ENCODE measurements around the gene SSTR5.

DNA sequence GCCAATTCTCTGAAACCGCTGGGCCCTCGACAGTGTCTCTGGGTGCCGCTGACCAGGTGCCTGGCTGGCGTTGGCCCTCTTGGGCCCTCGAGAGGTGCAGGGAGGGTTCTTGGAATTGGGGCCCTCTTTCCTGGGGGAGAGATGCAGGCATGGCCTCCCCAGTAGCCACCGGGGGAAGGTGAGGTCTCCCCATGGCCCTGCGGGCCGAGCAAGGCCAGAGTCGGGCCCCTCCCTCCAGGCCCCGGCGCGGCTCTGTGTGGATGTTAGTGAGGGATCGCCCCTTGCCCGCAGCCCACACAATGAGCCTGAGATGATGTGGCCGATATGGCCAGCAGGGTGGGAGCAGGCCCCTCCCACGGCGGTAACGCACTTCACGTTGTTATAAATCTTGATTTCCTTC lies 46.6 kb downstream of the SSTR5 start:
- TF ChIP-seq, protein P1, sequence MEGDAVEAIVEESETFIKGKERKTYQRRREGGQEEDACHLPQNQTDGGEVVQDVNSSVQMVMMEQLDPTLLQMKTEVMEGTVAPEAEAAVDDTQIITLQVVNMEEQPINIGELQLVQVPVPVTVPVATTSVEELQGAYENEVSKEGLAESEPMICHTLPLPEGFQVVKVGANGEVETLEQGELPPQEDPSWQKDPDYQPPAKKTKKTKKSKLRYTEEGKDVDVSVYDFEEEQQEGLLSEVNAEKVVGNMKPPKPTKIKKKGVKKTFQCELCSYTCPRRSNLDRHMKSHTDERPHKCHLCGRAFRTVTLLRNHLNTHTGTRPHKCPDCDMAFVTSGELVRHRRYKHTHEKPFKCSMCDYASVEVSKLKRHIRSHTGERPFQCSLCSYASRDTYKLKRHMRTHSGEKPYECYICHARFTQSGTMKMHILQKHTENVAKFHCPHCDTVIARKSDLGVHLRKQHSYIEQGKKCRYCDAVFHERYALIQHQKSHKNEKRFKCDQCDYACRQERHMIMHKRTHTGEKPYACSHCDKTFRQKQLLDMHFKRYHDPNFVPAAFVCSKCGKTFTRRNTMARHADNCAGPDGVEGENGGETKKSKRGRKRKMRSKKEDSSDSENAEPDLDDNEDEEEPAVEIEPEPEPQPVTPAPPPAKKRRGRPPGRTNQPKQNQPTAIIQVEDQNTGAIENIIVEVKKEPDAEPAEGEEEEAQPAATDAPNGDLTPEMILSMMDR (IDR thresholded peaks at IDR 0.05): no peak
- TF ChIP-seq POLR2AphosphoS5 (IDR thresholded peaks at IDR 0.05): no peak
- no peak for TF ChIP-seq POLR2A (IDR thresholded peaks at IDR 0.05)

Measured in upper lobe of left lung (tissue), 4 donors.